ENCODE results near the gene SLC35D1. TPM values are rescaled to one million over a fixed set of nuclear protein-coding genes. Genes with fewer than 3 reads are reported as not detected.

Gene SLC35D1
- total and polyA plus RNA-seq, 2 of the 8 experiments (the other 6 are each of a cell fraction or from before 2014, with no cell fraction given), result 1.2 to 2.7 TPM

DNA sequence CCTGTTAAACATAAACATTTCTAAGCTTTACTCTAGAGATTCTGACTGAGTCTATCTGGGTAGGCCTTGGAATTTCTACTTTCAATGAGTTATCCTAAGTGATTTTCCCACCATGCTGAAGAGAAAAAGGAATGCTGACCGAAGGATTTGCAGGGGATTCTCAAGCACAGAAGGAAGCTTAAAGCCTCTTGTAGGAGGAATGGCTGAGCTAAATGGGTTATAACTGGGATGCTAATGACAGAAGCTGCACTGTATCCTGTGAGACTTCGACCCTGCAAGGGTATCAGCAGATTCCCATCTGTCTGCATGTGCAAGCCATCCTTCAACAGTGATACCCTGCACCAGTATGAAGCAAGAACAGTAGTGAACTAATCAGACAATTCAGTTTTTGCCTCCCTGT lies 35.4 kb downstream of the SLC35D1 start:
- FAIRE-seq (peak; percentile 39), DNase-seq (ENCODE audit: low read depth in 1 of 2, low spot score in 2 of 2) (no peak)
- Histone ChIP-seq H3K79me1 (ENCODE audit: low read depth, low read length) (no peaks in the 10 kb centered on the region), H3K79me2 (ENCODE audit: control insufficient read depth in 1 of 2, insufficient read depth in 2 of 2, low read length in 2 of 2) (no peaks in the 10 kb centered on the region), H3K23me2 (ENCODE audit: low read depth, low read length) (no peaks in the 10 kb centered on the region; the same call in 1 of the 2 replicates), H3K27ac (ENCODE audit: low read depth, low read length) (no peak overlapping the region), H4K91ac (replicated peaks; ENCODE audit: insufficient read length, low read length) (no peak overlapping the region), H3K56ac (replicated peaks; ENCODE audit: insufficient read length, low read depth, low read length) (no peak overlapping the region), H3K4me1 (replicated peaks in 1 of 4; ENCODE audit: control insufficient read depth in 3 of 4, insufficient read depth in 4 of 4, low read length in 3 of 4) (peaks cover 0 to 12% (median 9%) of the 10 kb centered on the region in 4 experiments; a peak in 4 of 7 replicates), H2BK15ac (ENCODE audit: low read length) (no peak overlapping the region), H4K8ac (ENCODE audit: extremely low read depth, insufficient read depth, low read length) (no peak overlapping the region), H2AK5ac (ENCODE audit: low read depth, low read length) (no peak overlapping the region), H3K23ac (ENCODE audit: insufficient read length) (no peak overlapping the region), H3K18ac (ENCODE audit: extremely low read depth, low read length) (no peak overlapping the region), H3K27me3 (replicated peaks in 1 of 4; ENCODE audit: control insufficient read depth in 3 of 4, extremely low read depth in 1 of 4, insufficient read depth in 3 of 4, low read length in 3 of 4) (0 out of 7 replicates have a peak, but pooled peaks cover 0 to 2% (median 0%) of the 10 kb centered on the region in 4 experiments), H2BK20ac (ENCODE audit: low read length) (no peak overlapping the region), H2BK5ac (ENCODE audit: low read depth, low read length) (no peak overlapping the region), H3K9me3 (ENCODE audit: insufficient read depth in 2 of 2, low read depth in 1 of 2, low read length in 1 of 2) (no peaks in the 10 kb centered on the region), H2AFZ (ENCODE audit: low read length) (no peak overlapping the region), H4K20me1 (replicated peaks in 1 of 2; ENCODE audit: control insufficient read depth in 1 of 2, insufficient read depth in 2 of 2, low read length in 2 of 2) (peaks cover 0 to 2% of the 10 kb centered on the region in 2 experiments), H3K4me2 (ENCODE audit: insufficient read depth in 1 of 2, low read depth in 2 of 2, low read length in 2 of 2) (no peak overlapping the region), H3K14ac (ENCODE audit: insufficient read length) (no peak overlapping the region), H3K36me3 (ENCODE audit: control insufficient read depth in 2 of 4, insufficient read depth in 4 of 4, low read length in 3 of 4) (no peaks in the 10 kb centered on the region), H3K4me3 (ENCODE audit: extremely low read depth in 1 of 4, insufficient read depth in 2 of 4, low read depth in 3 of 4, low read length in 4 of 4) (no peak overlapping the region), H2BK12ac (ENCODE audit: low read depth, low read length) (no peak overlapping the region), H3K9ac (replicated peaks in 1 of 4; ENCODE audit: extremely low read depth in 1 of 4, low read depth in 3 of 4, low read length in 3 of 4) (no peak overlapping the region), H3K4ac (replicated peaks; ENCODE audit: insufficient read length, low read depth, low read length) (no peak overlapping the region), H4K5ac (ENCODE audit: insufficient read length, low read depth, low read length) (no peak overlapping the region), H2BK120ac (replicated peaks; ENCODE audit: low read depth, low read length) (no peak overlapping the region)
- TF ChIP-seq SAP30 (IDR thresholded peaks at IDR 0.05; ENCODE audit: insufficient read depth, insufficient replicate concordance, low read length) (no peak), SIN3A (conservative IDR thresholded peaks at IDR 0.05 in 1 of 2, IDR thresholded peaks at IDR 0.05 in 1 of 2; ENCODE audit: low read depth in 1 of 2, low read length in 2 of 2) (no peak), TAF1 (IDR thresholded peaks at IDR 0.05; ENCODE audit: low read depth, low read length) (no peak), POU5F1 (IDR thresholded peaks at IDR 0.05; ENCODE audit: low read depth, low read length) (no peak), EP300 (IDR thresholded peaks at IDR 0.05; ENCODE audit: borderline replicate concordance in 1 of 2, low read depth in 2 of 2, low read length in 2 of 2) (no peak)
- ChIA-PET CTCF (ENCODE audit: partially characterized antibody) (interaction anchor here (2.3 to 3.5 kb wide), 3 partner anchors 18 to 130 kb away, joined by 9 to 27 read pairs (median 18); no protein-coding TSS in a partner anchor), POLR2A (ENCODE audit: partially characterized antibody) (interaction anchor here (1.2 kb wide), 2 partner anchors 15 to 18 kb away, joined by 3 to 4 read pairs; no protein-coding TSS in a partner anchor)
- WGBS, 2 experiments (ENCODE audit: extremely low coverage in 1 of 2, insufficient coverage in 1 of 2, insufficient read length in 1 of 2, insufficient replicate concordance in 2 of 2, low coverage in 1 of 2, low lambda C conversion rate in 2 of 2, missing lambda C conversion rate in 1 of 2), result 79% methylated on average over 2 of the region's 2 CpGs; no CpG with 5 or more reads in 1 of the 2 experiments
